GM12878 (cell line): ENCODE results near the gene NXN. TPM values are rescaled to one million over a fixed set of nuclear protein-coding genes. Genes with fewer than 3 reads are reported as not detected.

Experiments used
- ATAC-seq: fragments of 200-7000 bp; cut with Tn5 transposase; 3 replicates; pipeline ENCODE4 v1.9.1; 2020; ENCODE audit warnings: mild to moderate bottlenecking, moderate library complexity
- BruUV-seq: library from RNA; stranded (reverse); fragments of 400-500 nt; replicated peaks from 2 replicates; lab custom pipeline; 2021; lab: Mats Ljungman, UMichigan
- CTCF ChIA-PET: fragments of 300-600 bp; sonication (Branson Sonifier 250); formaldehyde crosslinking; extraction: SDS; loops from one replicate; lab custom pipeline; 2021; ENCODE audit warnings: inconsistent platforms; lab: Yijun Ruan, JAX
- POLR2A ChIA-PET: fragments of 350-600 bp; formaldehyde crosslinking; extraction: SDS; loops from one replicate; lab custom pipeline; 2021; ENCODE audit warnings: inconsistent platforms; lab: Charles Lee
- RAD21 ChIA-PET: fragments of 300-600 bp; sonication (Branson Sonifier 250); formaldehyde crosslinking; loops from one replicate; lab custom pipeline; 2023; ENCODE audit warnings: antibody characterized with exemption; ENCODE audit not compliant: unreplicated experiment; lab: Charles Lee
- SMC1A ChIA-PET: fragments of 300-600 bp; sonication (Branson Sonifier 250); formaldehyde crosslinking; loops from one replicate; lab custom pipeline; 2023; ENCODE audit not compliant: unreplicated experiment, uncharacterized antibody; lab: Charles Lee
- DNase-seq: peaks from one replicate; pipeline ENCODE4 v3.0.0-alpha.2; 2011; ENCODE audit warnings: low read depth, low spot score
- FAIRE-seq: peaks from 3 replicates; lab custom pipeline; 2011; peaks lifted over from hg19 to GRCh38; lab: Jason Lieb, UNC
- H2AFZ ChIP-seq: 2 replicates; pipeline ENCODE4 v1.6.0; 2011; ENCODE audit warnings: low read depth, low read length, control low read depth; ENCODE audit not compliant: control insufficient read depth
- H3K27ac ChIP-seq: 2 replicates; pipeline ENCODE4 v1.5.1; 2011; ENCODE audit warnings: control low read depth; ENCODE audit not compliant: control insufficient read depth, insufficient read depth
- H3K27me3 ChIP-seq, 2 experiments: replicated peaks in 1 of 2; 2 replicates each; pipeline versions ENCODE4 v1.6.0 to v1.6.1; 2011; ENCODE audit warnings: low read length in 1 of 2; ENCODE audit not compliant: control insufficient read depth in 2 of 2, insufficient read depth in 2 of 2
- H3K36me3 ChIP-seq, 2 experiments: 2 replicates each; pipeline ENCODE4 v1.5.1; 2011; ENCODE audit warnings: low read length in 1 of 2; ENCODE audit not compliant: control insufficient read depth in 2 of 2, insufficient read depth in 2 of 2
- H3K4me1 ChIP-seq: 2 replicates; pipeline ENCODE4 v1.6.1; 2011; ENCODE audit warnings: mild to moderate bottlenecking, low read length, moderate library complexity, mixed read lengths; ENCODE audit not compliant: control insufficient read depth, insufficient read depth
- H3K4me2 ChIP-seq: 2 replicates; pipeline ENCODE4 v1.6.0; 2011; ENCODE audit warnings: control low read depth; ENCODE audit not compliant: control insufficient read depth, insufficient read depth
- H3K4me3 ChIP-seq: fragments of 200-600 bp; sonication (generic); 2 replicates; pipeline ENCODE4 v1.5.1; 2016
- H3K79me2 ChIP-seq: 2 replicates; pipeline ENCODE4 v1.6.0; 2011; ENCODE audit warnings: low read length; ENCODE audit not compliant: control insufficient read depth, insufficient read depth
- H3K9ac ChIP-seq: 2 replicates; pipeline ENCODE4 v1.8.0; 2011; ENCODE audit warnings: low read length, control low read depth, mixed read lengths; ENCODE audit not compliant: control insufficient read depth, insufficient read depth
- H3K9me3 ChIP-seq: replicated peaks from 3 replicates; pipeline ENCODE4 v1.5.1; 2011; ENCODE audit warnings: mild to moderate bottlenecking, low read length; ENCODE audit not compliant: control insufficient read depth, insufficient read depth
- H4K20me1 ChIP-seq: 2 replicates; pipeline ENCODE4 v1.6.0; 2011; ENCODE audit not compliant: control insufficient read depth, insufficient read depth
- BRCA1 ChIP-seq: IDR thresholded peaks from 2 replicates; pipeline ENCODE4 v1.6.1; 2011; ENCODE audit warnings: low read depth, low read length, improper control_type of control experiment
- CBX3 ChIP-seq: fragments of 200-600 bp; sonication (generic); IDR thresholded peaks from 2 replicates; pipeline ENCODE4 v1.6.1; 2016; ENCODE audit warnings: low read depth, borderline replicate concordance
- CHD2 ChIP-seq: IDR thresholded peaks from 2 replicates; pipeline ENCODE4 v1.6.1; 2011; ENCODE audit warnings: low read depth, low read length, improper control_type of control experiment, borderline replicate concordance
- HCFC1 ChIP-seq: fragments of 150-350 bp; IDR thresholded peaks from 2 replicates; pipeline ENCODE4 v1.6.1; 2014; ENCODE audit warnings: low read length
- IKZF1 ChIP-seq: fragments of 450-650 bp; conservative IDR thresholded peaks from 2 replicates; pipeline ENCODE4 v1.6.1; 2017; ENCODE audit warnings: antibody characterized with exemption, mild to moderate bottlenecking
- KDM1A ChIP-seq: fragments of 200-600 bp; sonication (generic); IDR thresholded peaks from 2 replicates; pipeline ENCODE4 v1.6.1; 2016; ENCODE audit warnings: borderline replicate concordance
- MEF2A ChIP-seq: IDR thresholded peaks from 2 replicates; pipeline ENCODE4 v1.6.1; 2011; ENCODE audit warnings: low read depth, mild to moderate bottlenecking, low read length, moderate library complexity; ENCODE audit not compliant: insufficient read depth
- MEF2B ChIP-seq: fragments of 450-650 bp; IDR thresholded peaks from 2 replicates; pipeline ENCODE4 v1.6.1; 2018; ENCODE audit warnings: mild to moderate bottlenecking, moderate library complexity; ENCODE audit not compliant: partially characterized antibody, poor library complexity, severe bottlenecking
- POLR2A ChIP-seq: IDR thresholded peaks from 2 replicates; pipeline ENCODE4 v1.6.1; 2011; ENCODE audit warnings: low read depth, mild to moderate bottlenecking, low read length
- POLR2AphosphoS2 ChIP-seq: IDR thresholded peaks from 2 replicates; pipeline ENCODE4 v1.6.1; 2011; ENCODE audit warnings: low read depth, mild to moderate bottlenecking, low read length, improper control_type of control experiment, moderate library complexity
- RAD51 ChIP-seq: fragments of 450-650 bp; IDR thresholded peaks from 2 replicates; pipeline ENCODE4 v1.6.1; 2016; ENCODE audit warnings: moderate library complexity, mild to moderate bottlenecking, inconsistent platforms
- SP1 ChIP-seq: IDR thresholded peaks from one replicate; pipeline ENCODE4 v1.6.1; 2011; ENCODE audit warnings: low read depth, low read length
- TCF3 ChIP-seq: IDR thresholded peaks from 2 replicates; pipeline ENCODE4 v1.6.1; 2012; ENCODE audit warnings: low read depth, mild to moderate bottlenecking, low read length, borderline replicate concordance; ENCODE audit not compliant: insufficient read depth
- ZNF217 ChIP-seq: fragments of 450-650 bp; IDR thresholded peaks from 2 replicates; pipeline ENCODE4 v1.6.1; 2017; ENCODE audit warnings: antibody characterized with exemption, mild to moderate bottlenecking
- WGBS: methylation state at CpG from one replicate; pipeline ENCODE4 v1.1.6; 2016; ENCODE audit warnings: low lambda C conversion rate; ENCODE audit not compliant: insufficient replicate concordance, insufficient coverage; ENCODE audit errors: missing lambda C conversion rate; 5-methylcytosine and 5-hydroxymethylcytosine counted together
- in situ Hi-C: fragments of 300-500 bp; cut with MboI; formaldehyde crosslinking; loops from 9 replicates; pipeline ENCODE4 v1.14.3; 2018; ENCODE audit warnings: mixed read lengths
- intact Hi-C: fragments of 100-400 bp; cut with micrococcal nuclease; formaldehyde crosslinking; loops from one replicate; pipeline ENCODE4 v1.14.2; 2022; ENCODE audit not compliant: unreplicated experiment
- polyA plus RNA-seq, 11 experiments: library from polyadenylated mRNA; depleted of rRNA in 4 of 11; unstranded in 6 of 11; stranded (reverse) in 5 of 11; fragments of >200 nt; fragmentation: Nextera tagmentation in 4 of 11; fragmentation: Illumina TruSeq in 1 of 11; extraction: Ambion mirVana in 4 of 11; extraction: Trizol in 1 of 11; gene quantifications; 1 replicate in 1 of 11; 2 replicates in 10 of 11; pipeline versions ENCODE4 v1.2.1 to v1.2.3, GENCODE V29; 2011 to 2016; ENCODE audit warnings: inconsistent platforms in 2 of 11, missing spikeins in 2 of 11, low read depth in 1 of 11
- total RNA-seq, 4 experiments: library from RNA; depleted of rRNA in 3 of 4; stranded (reverse); fragments of >200 nt in 3 of 4; fragmentation: Illumina TruSeq in 1 of 4; extraction: Trizol in 1 of 4; gene quantifications; 2 replicates each; pipeline versions ENCODE4 v1.2.1 to v1.2.3, GENCODE V29; 2013 to 2021
- TF ChIP-seq, protein P1 (sequence below): fragments of 450-650 bp; IDR thresholded peaks from 2 replicates; pipeline ENCODE4 v1.6.1; 2018; ENCODE audit warnings: mild to moderate bottlenecking, low read depth, moderate library complexity; ENCODE audit not compliant: partially characterized antibody
- TF ChIP-seq, protein P2 (sequence below): IDR thresholded peaks from 2 replicates; pipeline ENCODE4 v1.6.1; 2011; ENCODE audit warnings: low read depth, mild to moderate bottlenecking, low read length, moderate library complexity, borderline replicate concordance; ENCODE audit errors: extremely low read depth
- TF ChIP-seq, protein P3 (sequence below): fragments of 450-650 bp; IDR thresholded peaks from 2 replicates; pipeline ENCODE4 v1.6.1; 2014; ENCODE audit warnings: mild to moderate bottlenecking
- TF ChIP-seq, protein P4 (sequence below): IDR thresholded peaks from 2 replicates; pipeline ENCODE4 v1.6.1; 2011; ENCODE audit warnings: borderline replicate concordance, low read depth, mild to moderate bottlenecking, moderate library complexity, low read length; ENCODE audit not compliant: insufficient read depth, poor library complexity, severe bottlenecking

The NXN gene
- total and polyA plus RNA-seq, 10 of the 15 experiments (the other 5 are each of a cell fraction or from before 2014, with no cell fraction given) = 0.04 to 1.2 (median 0.30) TPM

DNA sequence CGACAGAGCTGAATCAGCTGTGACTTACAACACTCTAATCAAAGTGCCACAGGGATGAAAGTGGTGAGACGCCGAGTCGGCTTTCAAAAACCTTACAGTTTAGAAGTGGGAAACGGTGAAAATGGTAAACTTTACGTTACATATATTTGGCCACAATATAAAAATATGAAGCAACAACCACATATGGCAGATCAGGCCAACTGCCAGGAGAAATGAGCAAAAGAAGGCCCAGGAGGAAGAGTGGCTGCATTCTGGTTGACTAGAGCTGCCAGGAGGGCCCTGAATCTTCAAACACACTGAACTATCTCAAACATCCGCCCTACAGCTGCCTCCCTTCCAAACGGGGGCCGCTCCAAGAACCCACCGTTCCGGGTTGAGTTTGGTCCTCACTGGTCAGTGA is 141.1 kb downstream of the NXN start (continued):
- TF ChIP-seq, protein P1, sequence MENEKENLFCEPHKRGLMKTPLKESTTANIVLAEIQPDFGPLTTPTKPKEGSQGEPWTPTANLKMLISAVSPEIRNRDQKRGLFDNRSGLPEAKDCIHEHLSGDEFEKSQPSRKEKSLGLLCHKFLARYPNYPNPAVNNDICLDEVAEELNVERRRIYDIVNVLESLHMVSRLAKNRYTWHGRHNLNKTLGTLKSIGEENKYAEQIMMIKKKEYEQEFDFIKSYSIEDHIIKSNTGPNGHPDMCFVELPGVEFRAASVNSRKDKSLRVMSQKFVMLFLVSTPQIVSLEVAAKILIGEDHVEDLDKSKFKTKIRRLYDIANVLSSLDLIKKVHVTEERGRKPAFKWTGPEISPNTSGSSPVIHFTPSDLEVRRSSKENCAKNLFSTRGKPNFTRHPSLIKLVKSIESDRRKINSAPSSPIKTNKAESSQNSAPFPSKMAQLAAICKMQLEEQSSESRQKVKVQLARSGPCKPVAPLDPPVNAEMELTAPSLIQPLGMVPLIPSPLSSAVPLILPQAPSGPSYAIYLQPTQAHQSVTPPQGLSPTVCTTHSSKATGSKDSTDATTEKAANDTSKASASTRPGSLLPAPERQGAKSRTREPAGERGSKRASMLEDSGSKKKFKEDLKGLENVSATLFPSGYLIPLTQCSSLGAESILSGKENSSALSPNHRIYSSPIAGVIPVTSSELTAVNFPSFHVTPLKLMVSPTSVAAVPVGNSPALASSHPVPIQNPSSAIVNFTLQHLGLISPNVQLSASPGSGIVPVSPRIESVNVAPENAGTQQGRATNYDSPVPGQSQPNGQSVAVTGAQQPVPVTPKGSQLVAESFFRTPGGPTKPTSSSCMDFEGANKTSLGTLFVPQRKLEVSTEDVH = no peak
- TF ChIP-seq RAD51 (no peak), MEF2B (no peak), HCFC1 (no peak), ZNF217 (no peak), TCF3 (no peak), IKZF1 (no peak), KDM1A (no peak), SP1 (no peak), CBX3 (no peak)
- TF ChIP-seq, protein P2, sequence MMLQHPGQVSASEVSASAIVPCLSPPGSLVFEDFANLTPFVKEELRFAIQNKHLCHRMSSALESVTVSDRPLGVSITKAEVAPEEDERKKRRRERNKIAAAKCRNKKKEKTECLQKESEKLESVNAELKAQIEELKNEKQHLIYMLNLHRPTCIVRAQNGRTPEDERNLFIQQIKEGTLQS = no peak

DNA sequence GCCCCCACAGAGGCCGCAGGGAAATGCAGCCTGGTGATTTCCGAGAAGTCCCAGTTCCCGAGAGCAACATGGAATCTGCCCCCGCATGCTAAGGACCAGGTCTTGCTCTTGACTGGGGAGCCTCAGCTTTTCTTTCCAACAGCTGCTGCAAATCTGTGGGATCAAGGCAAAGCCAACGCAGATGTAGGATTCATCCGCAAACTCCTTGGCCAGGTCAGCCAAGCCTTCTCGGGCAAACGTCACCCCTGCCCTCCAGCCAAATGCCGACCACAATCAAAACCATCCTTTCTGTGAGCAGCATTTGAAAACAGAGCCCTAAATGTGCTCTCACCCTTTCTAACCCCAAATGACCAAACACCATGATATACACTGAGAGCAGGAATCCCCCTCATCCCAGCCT is 143.4 kb downstream of the NXN start:
- ChIA-PET SMC1A (no interaction called here), POLR2A (no interaction called here), RAD21 (no interaction called here), CTCF (no interaction called here)
- BruUV-seq = no TSS peak
- FAIRE-seq (no peak), ATAC-seq (no peak), DNase-seq (no peak)
- Histone ChIP-seq H3K36me3 (no peaks in the 10 kb centered on the region), H3K9ac (no peak overlapping the region), H3K27me3 (no peaks in the 10 kb centered on the region), H3K4me2 (no peak overlapping the region), H3K4me1 (no peaks in the 10 kb centered on the region), H3K27ac (no peak overlapping the region), H3K9me3 (no peaks in the 10 kb centered on the region; the same call in 2 of the 3 replicates), H4K20me1 (no peaks in the 10 kb centered on the region), H2AFZ (no peak overlapping the region), H3K4me3 (no peak overlapping the region), H3K79me2 (no peaks in the 10 kb centered on the region)
- in situ Hi-C loops (no loop called here), intact Hi-C loops (no loop called here)
- 91% methylated on average over 9 of the region's 9 CpGs for WGBS
- TF ChIP-seq, protein P3, sequence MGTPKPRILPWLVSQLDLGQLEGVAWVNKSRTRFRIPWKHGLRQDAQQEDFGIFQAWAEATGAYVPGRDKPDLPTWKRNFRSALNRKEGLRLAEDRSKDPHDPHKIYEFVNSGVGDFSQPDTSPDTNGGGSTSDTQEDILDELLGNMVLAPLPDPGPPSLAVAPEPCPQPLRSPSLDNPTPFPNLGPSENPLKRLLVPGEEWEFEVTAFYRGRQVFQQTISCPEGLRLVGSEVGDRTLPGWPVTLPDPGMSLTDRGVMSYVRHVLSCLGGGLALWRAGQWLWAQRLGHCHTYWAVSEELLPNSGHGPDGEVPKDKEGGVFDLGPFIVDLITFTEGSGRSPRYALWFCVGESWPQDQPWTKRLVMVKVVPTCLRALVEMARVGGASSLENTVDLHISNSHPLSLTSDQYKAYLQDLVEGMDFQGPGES = no peak
- TF ChIP-seq CHD2 = no peak
- TF ChIP-seq, protein P4, sequence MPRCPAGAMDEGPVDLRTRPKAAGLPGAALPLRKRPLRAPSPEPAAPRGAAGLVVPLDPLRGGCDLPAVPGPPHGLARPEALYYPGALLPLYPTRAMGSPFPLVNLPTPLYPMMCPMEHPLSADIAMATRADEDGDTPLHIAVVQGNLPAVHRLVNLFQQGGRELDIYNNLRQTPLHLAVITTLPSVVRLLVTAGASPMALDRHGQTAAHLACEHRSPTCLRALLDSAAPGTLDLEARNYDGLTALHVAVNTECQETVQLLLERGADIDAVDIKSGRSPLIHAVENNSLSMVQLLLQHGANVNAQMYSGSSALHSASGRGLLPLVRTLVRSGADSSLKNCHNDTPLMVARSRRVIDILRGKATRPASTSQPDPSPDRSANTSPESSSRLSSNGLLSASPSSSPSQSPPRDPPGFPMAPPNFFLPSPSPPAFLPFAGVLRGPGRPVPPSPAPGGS = no peak
- TF ChIP-seq MEF2A = no peak
- TF ChIP-seq POLR2AphosphoS2 = no peak
- no peak for TF ChIP-seq POLR2A
- no peak for TF ChIP-seq BRCA1
